RCC 7860 (cell line): ENCODE results near the gene DPH2.

ENCODE experiments used
- DNase-seq: peaks from one replicate; pipeline ENCODE4 v3.0.0-alpha.2; 2015; ENCODE audit warnings: low spot score
- FAIRE-seq: peaks from 2 replicates; lab custom pipeline; 2012; peaks lifted over from hg19 to GRCh38; lab: Jason Lieb, UNC

DPH2 gene, protein sequence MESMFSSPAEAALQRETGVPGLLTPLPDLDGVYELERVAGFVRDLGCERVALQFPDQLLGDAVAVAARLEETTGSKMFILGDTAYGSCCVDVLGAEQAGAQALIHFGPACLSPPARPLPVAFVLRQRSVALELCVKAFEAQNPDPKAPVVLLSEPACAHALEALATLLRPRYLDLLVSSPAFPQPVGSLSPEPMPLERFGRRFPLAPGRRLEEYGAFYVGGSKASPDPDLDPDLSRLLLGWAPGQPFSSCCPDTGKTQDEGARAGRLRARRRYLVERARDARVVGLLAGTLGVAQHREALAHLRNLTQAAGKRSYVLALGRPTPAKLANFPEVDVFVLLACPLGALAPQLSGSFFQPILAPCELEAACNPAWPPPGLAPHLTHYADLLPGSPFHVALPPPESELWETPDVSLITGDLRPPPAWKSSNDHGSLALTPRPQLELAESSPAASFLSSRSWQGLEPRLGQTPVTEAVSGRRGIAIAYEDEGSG

DNA sequence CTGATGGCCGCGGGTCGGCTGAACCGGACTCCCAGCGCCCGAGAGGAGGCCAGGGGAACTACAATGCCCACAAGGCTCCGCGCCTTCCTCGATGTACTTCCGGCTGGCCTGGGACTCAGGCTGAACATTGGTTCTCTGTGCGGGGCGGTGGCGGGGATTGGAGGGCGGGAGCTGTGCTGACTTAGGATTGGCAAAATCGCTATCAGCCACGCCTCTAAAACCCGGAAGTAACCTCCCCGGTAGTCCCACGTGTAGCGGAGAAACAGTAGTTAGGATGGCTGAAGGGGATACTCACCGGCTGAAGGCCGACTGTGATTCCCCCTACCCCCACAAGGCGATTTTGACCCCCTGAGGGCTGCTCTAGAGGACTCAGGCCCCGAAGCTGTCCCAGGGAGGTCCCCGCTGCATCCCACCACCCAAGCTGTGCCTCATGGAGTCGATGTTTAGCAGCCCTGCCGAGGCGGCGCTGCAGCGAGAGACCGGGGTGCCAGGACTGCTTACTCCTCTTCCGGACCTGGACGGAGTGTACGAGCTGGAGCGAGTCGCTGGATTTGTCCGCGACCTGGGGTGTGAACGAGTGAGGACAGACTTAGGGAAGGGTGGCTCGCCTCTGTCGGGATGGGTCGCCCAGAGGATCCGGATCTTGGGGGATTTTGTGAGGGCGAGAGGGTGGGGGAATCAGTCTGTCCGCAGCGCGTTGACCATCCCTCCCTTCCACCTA, at the start of gene DPH2:
Gene DPH2 (plus strand): TSS at position 265 of the 721 bp plus-strand sequence. CDS start 166 bp downstream, at position 431.
- DNase-seq (peak; percentile 91), FAIRE-seq (peak; percentile 84)

- no peak for DNase-seq
- FAIRE-seq = no peak
These were observed 48.8 kb upstream of the DPH2 start for GRCh38 chr1:43921022-43921421.

DNA sequence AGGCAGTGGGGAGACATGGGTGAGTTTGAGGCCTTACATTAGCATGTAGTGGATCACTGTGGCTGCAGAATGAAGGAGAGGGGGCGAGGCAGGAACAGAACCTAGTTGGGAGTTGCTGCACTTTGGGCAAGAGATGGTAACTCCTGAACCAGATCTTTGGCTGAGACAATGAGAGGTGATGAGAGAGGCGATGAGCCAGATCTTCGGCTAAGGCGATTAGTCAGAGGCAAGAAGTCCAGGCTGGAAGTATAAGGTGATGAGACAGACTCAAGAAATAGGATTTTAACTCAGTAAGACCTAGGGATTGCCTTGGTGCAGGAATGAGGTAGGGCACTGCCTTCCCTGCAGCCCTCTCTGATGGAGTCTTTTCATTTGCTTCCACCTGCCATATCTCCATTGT, 45.3 kb upstream of the DPH2 start:
- FAIRE-seq (no peak), DNase-seq (peak; percentile 39)

DNA sequence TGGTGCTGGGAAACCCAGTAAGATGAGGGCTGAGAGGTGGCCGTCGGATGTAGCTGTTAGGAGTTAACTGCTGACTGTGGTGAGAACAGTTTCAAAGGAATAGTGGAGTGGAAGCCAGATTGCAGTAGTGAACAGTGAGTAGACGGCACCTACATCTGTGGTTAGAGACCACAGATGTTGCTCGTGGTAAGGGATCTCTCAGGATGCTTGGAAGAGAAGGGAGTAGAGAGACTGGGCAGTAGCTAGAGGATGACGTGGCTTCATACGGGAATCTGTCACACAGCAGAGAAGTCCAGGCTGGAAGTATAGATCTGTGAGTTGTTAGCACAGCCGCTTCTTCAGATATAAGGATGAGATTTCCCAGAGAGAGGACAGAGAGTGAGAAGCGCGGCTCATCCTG, 44.0 kb upstream of the DPH2 start:
- no peak for DNase-seq
- FAIRE-seq = no peak

- FAIRE-seq (no peak), DNase-seq (no peak)
These were observed 39.5 kb upstream of the DPH2 start for GRCh38 chr1:43930168-43930948.

- DNase-seq (no peak), FAIRE-seq (no peak)
These were observed 38.9 kb upstream of the DPH2 start for GRCh38 chr1:43930949-43931275.

- DNase-seq (no peak), FAIRE-seq (no peak)
These were observed 37.8 kb upstream of the DPH2 start for GRCh38 chr1:43931711-43932660.

DNA sequence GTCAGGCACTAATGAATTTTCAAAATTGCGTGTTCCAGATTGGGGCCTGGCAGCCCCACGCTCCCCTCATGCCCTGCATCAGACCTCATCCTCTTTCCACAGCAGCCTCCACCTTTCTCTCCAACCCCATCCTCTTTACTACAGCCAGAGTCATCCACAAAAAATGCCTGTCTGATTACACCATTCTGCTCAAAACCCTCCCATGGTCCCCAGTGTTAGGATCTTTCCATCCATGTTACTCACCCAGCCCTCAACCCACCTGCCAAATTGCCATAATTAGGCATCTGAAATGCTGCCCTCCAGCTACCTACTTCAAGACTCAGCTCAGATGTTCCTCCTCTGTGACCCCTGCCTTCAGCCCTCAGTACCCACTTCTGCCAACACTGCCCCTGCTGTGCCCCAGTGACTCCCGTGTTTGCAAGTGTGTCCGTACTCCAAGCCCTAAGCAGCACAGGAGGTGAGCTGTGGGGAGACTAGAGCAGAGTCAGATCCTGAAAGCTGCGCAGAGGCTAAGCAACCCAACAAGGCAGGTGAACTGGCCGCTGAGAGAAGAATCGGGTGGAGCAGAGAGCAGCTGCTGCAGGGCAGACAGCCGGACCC, 36.9 kb upstream of the DPH2 start:
- peak; percentile 34 for DNase-seq

GRCh38 chr1:43933386-43934100, 36.3 kb upstream of the DPH2 start, which contains the start of gene ARTN:
TSS of gene ARTN (plus strand) at chr1:43933801. CDS start at chr1:43935657, 1,856 bp downstream.
- FAIRE-seq = no peak
- DNase-seq = no peak

More for the DNA sequence above, 36.9 kb upstream of the DPH2 start:
- no peak for FAIRE-seq

DNA sequence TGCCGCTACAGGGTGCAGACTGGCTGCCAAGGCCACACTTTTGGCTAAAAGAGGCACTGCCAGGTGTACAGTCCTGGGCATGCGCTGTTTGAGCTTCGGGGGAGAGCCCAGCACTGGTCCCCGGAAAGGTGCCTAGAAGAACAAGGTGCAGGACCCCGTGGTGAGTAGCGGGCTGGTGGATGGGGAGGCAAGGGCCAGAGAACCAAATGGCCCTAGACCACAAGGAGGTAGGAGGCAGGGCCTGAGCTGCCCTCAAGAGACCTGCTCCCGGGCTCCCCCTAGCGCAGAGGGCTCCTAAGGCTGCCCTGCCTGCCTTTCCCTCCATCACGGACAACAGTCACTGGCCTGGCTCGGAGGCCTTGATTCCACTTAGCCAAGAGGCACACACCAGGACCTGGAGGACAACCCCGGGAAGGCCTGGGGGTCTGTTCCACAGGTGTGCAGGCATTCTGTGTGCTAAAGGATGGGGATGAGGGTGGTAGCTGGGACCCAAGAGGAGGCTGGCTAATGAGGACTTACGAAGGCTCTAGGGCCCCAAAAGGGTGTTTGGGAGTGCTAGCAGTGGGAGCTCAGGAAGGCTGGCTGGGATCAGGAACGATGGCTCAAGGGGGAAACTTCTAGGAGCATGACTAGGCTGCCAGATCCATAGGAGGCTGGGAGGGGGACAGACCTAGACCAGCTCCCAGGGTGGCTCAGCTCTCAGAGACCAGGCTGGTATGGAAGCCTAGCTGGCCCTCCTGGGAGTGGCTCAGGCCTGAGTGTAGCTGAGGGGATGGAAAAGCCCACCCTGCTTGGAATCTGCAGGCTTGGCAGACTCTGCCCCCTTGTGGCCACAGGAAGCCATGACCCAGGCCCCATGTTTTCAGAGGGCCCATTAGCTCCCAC, 35.5 kb upstream of the DPH2 start:
- FAIRE-seq = no peak
- peak; percentile 59 for DNase-seq

DNA sequence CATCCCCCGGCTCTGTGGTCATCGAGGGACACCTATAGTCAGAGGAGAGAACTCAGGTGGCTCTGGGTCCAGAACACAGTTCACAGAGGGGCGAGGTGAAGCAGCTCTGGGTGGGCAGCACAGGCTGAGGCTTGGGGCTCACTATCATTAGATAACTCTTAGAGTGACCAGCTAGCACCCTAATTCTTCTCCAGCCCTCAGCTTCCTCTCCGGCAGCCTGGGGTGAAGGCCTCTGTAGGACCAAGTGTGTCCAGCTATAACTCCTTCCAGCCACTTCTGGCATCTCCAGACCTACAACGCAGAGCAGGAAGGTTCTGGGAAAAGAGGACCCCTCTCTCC, 34.9 kb upstream of the DPH2 start:
- no peak for DNase-seq
- FAIRE-seq = no peak

GRCh38 chr1:43935711-43936427, 33.9 kb upstream of the DPH2 start:
- DNase-seq (no peak), FAIRE-seq (no peak)

GRCh38 chr1:43936431-43937151, 33.2 kb upstream of the DPH2 start:
- DNase-seq (no peak), FAIRE-seq (no peak)

GRCh38 chr1:43937179-43937865, 32.5 kb upstream of the DPH2 start:
- FAIRE-seq (peak; percentile 93), DNase-seq (peak; percentile 85)

- FAIRE-seq (no peak), DNase-seq (no peak)
These were observed 31.4 kb upstream of the DPH2 start for GRCh38 chr1:43938383-43938782.

- FAIRE-seq (no peak), DNase-seq (no peak)
These were observed 30.8 kb upstream of the DPH2 start for GRCh38 chr1:43938892-43939587.
